Right atrium auricular region (tissue), 2 donors: Measurements from ENCODE around the gene GALNT10. TPM values are rescaled to one million over a fixed set of nuclear protein-coding genes. Genes with fewer than 3 reads are reported as not detected.

Source experiments
- DNase-seq: peaks from one replicate; pipeline ENCODE4 v3.0.0-alpha.2; 2019; ENCODE audit warnings: low spot score
- H3K27ac ChIP-seq, 2 donors: fragments of 200-600 bp; sonication (generic); 1 replicate in 1 of 2; 2 replicates in 1 of 2; pipeline ENCODE4 v1.5.1; 2016 to 2019
- H3K27me3 ChIP-seq, 2 donors: fragments of 200-600 bp; sonication (generic); one replicate each; pipeline versions ENCODE4 v1.5.1 to v1.6.0; 2017 to 2019
- H3K36me3 ChIP-seq: fragments of 200-600 bp; sonication (generic); one replicate; pipeline ENCODE4 v1.5.1; 2016
- H3K4me1 ChIP-seq, 2 donors: fragments of 200-600 bp; sonication (generic); one replicate each; pipeline versions ENCODE4 v1.5.1 to v1.6.0; 2017 to 2019
- H3K4me3 ChIP-seq, 2 donors: fragments of 200-600 bp; sonication (generic); 1 replicate in 1 of 2; 2 replicates in 1 of 2; pipeline ENCODE4 v1.5.1; 2017 to 2019; ENCODE audit warnings: mild to moderate bottlenecking in 1 of 2, moderate library complexity in 1 of 2
- H3K9me3 ChIP-seq, 2 donors: fragments of 200-600 bp; sonication (generic); one replicate each; pipeline ENCODE4 v1.5.1; 2019
- CTCF ChIP-seq, 2 donors: fragments of 200-600 bp; sonication (generic); IDR thresholded peaks; one replicate each; pipeline ENCODE4 v1.5.1; 2019; ENCODE audit warnings: antibody characterized with exemption in 2 of 2
- total RNA-seq, 2 donors: library from RNA; depleted of rRNA; stranded (reverse); fragments of >200 nt; gene quantifications; one replicate each; pipeline ENCODE4 v1.1.0, GENCODE V29; 2016

Gene GALNT10
- total RNA-seq, 2 donors from 2014 or later, result 13.2 to 18.4 TPM

GRCh38 chr5:154163327-154164248 is 26.9 kb upstream of the GALNT10 start:
- Histone ChIP-seq H3K9me3 (no peaks in the 10 kb centered on the region), H3K4me3 (no peak overlapping the region), H3K36me3 (no peaks in the 10 kb centered on the region), H3K27me3 (no peaks in the 10 kb centered on the region), H3K27ac (no peak overlapping the region), H3K4me1 (no peaks in the 10 kb centered on the region)
- no peak for TF ChIP-seq CTCF (IDR thresholded peaks at IDR 0.05)
- DNase-seq, result no peak

- Histone ChIP-seq H3K27ac (no peak overlapping the region), H3K9me3 (no peaks in the 10 kb centered on the region), H3K4me1 (no peaks in the 10 kb centered on the region), H3K36me3 (no peaks in the 10 kb centered on the region), H3K27me3 (no peaks in the 10 kb centered on the region), H3K4me3 (no peak overlapping the region)
- TF ChIP-seq CTCF (IDR thresholded peaks at IDR 0.05), result no peak
- DNase-seq, result no peak
Measured at GRCh38 chr5:154164249-154164581, 26.3 kb upstream of the GALNT10 start.

- no peak for DNase-seq
Measured at GRCh38 chr5:154165886-154166285, 24.6 kb upstream of the GALNT10 start.

GRCh38 chr5:154166901-154167791 is 23.4 kb upstream of the GALNT10 start:
- Histone ChIP-seq H3K4me3 (no peak overlapping the region), H3K4me1 (no peaks in the 10 kb centered on the region), H3K9me3 (no peaks in the 10 kb centered on the region), H3K27me3 (no peaks in the 10 kb centered on the region), H3K36me3 (no peaks in the 10 kb centered on the region), H3K27ac (no peak overlapping the region)
- DNase-seq, result no peak
- TF ChIP-seq CTCF (IDR thresholded peaks at IDR 0.05), result no peak

More at GRCh38 chr5:154165886-154166285, 24.6 kb upstream of the GALNT10 start:
- Histone ChIP-seq H3K9me3 (no peaks in the 10 kb centered on the region), H3K36me3 (no peaks in the 10 kb centered on the region), H3K27ac (no peak overlapping the region), H3K4me3 (no peak overlapping the region), H3K4me1 (no peaks in the 10 kb centered on the region), H3K27me3 (no peaks in the 10 kb centered on the region)
- no peak for TF ChIP-seq CTCF (IDR thresholded peaks at IDR 0.05)

GRCh38 chr5:154168395-154168794 is 22.1 kb upstream of the GALNT10 start:
- no peak for DNase-seq
- Histone ChIP-seq H3K4me3 (no peak overlapping the region), H3K9me3 (no peaks in the 10 kb centered on the region), H3K27ac (no peak overlapping the region), H3K27me3 (no peaks in the 10 kb centered on the region), H3K36me3 (no peaks in the 10 kb centered on the region), H3K4me1 (no peaks in the 10 kb centered on the region)
- no peak for TF ChIP-seq CTCF (IDR thresholded peaks at IDR 0.05)
